CD4-positive, alpha-beta T cell (primary cell): ENCODE results near the gene RNF225. TPM values are rescaled to one million over a fixed set of nuclear protein-coding genes. Genes with fewer than 3 reads are reported as not detected.

ENCODE experiments used
- ATAC-seq: fragments of 200-7000 bp; cut with Tn5 transposase; one replicate; pipeline ENCODE4 v1.10.0; 2022; ENCODE audit warnings: mild to moderate bottlenecking; ENCODE audit not compliant: poor library complexity
- CTCF ChIA-PET: fragments of 350-600 bp; sonication (Branson Sonifier 250); formaldehyde crosslinking; loops from one replicate; lab custom pipeline; 2021; ENCODE audit warnings: antibody characterized with exemption, inconsistent platforms; lab: Charles Lee
- POLR2A ChIA-PET: fragments of 350-600 bp; sonication (Branson Sonifier 250); formaldehyde crosslinking; loops from one replicate; lab custom pipeline; 2021; ENCODE audit warnings: antibody characterized with exemption, inconsistent platforms; lab: Charles Lee
- DNase-seq, 14 experiments: peaks; one replicate each; pipeline ENCODE4 v3.0.0-alpha.2; 2013 to 2020; ENCODE audit warnings: mixed read lengths in 2 of 14
- H3K27ac ChIP-seq, 2 donors: one replicate each; pipeline versions ENCODE4 v1.5.1 to v1.7.0; 2013; ENCODE audit warnings: low read length in 2 of 2, low read depth in 1 of 2, mild to moderate bottlenecking in 1 of 2
- H3K27me3 ChIP-seq, 2 experiments: 1 replicate in 1 of 2; 2 replicates in 1 of 2; pipeline versions ENCODE4 v1.6.1 to v1.7.0; 2013; ENCODE audit warnings: low read length in 2 of 2, control low read depth in 1 of 2, mild to moderate bottlenecking in 1 of 2, moderate library complexity in 1 of 2; ENCODE audit not compliant: insufficient read depth in 2 of 2, control insufficient read depth in 1 of 2
- H3K36me3 ChIP-seq: one replicate; pipeline ENCODE4 v1.6.1; 2013; ENCODE audit warnings: low read length, control low read depth; ENCODE audit not compliant: insufficient read depth
- H3K4me1 ChIP-seq: one replicate; pipeline ENCODE4 v1.6.1; 2013; ENCODE audit warnings: low read length, control low read depth; ENCODE audit not compliant: insufficient read depth
- H3K4me3 ChIP-seq: one replicate; pipeline ENCODE4 v1.5.1; 2013; ENCODE audit warnings: mild to moderate bottlenecking, low read length, moderate library complexity
- H3K9me3 ChIP-seq, 2 experiments: 1 replicate in 1 of 2; 2 replicates in 1 of 2; pipeline versions ENCODE4 v1.6.1 to v1.7.0; 2013; ENCODE audit warnings: low read length in 2 of 2, mild to moderate bottlenecking in 2 of 2, control low read depth in 1 of 2, moderate library complexity in 1 of 2; ENCODE audit not compliant: control insufficient read depth in 1 of 2, insufficient read depth in 1 of 2
- H3K27ac Mint-ChIP-seq: one replicate; pipeline ENCODE4 v1.8.0; 2020; ENCODE audit warnings: mixed read lengths
- H3K27me3 Mint-ChIP-seq: one replicate; pipeline ENCODE4 v1.8.0; 2021; ENCODE audit warnings: mixed read lengths
- H3K36me3 Mint-ChIP-seq: one replicate; pipeline ENCODE4 v1.8.0; 2021; ENCODE audit warnings: low read depth, mixed read lengths
- H3K4me1 Mint-ChIP-seq: one replicate; pipeline ENCODE4 v1.8.0; 2021; ENCODE audit warnings: low read depth, mixed read lengths
- H3K4me3 Mint-ChIP-seq: one replicate; pipeline ENCODE4 v1.8.0; 2020; ENCODE audit warnings: mild to moderate bottlenecking, mixed read lengths
- H3K9me3 Mint-ChIP-seq: one replicate; pipeline ENCODE4 v1.8.0; 2020; ENCODE audit warnings: mixed read lengths
- intact Hi-C, 2 experiments: fragments of 100-400 bp; cut with DNase I in 1 of 2; cut with micrococcal nuclease in 1 of 2; formaldehyde crosslinking; loops; one replicate each; pipeline versions ENCODE4 v1.15.1 to v1.9.0; 2023 to 2025; cut with DNase I, micrococcal nuclease
- total RNA-seq, 174 experiments: library from RNA in 2 of 174; stranded (reverse) in 2 of 174; gene quantifications; one replicate each; pipeline ENCODE4 v1.2.3 and lab custom pipeline; 2021 to 2026
- TF ChIP-seq, protein P1 (sequence below): fragments of 200-600 bp; IDR thresholded peaks from one replicate; pipeline ENCODE4 v1.8.0; 2022; ENCODE audit warnings: antibody characterized with exemption, mild to moderate bottlenecking

RNF225 gene
- total RNA-seq, 2 experiments from 2014 or later, result 0.55 TPM; not detected in 1

DNA sequence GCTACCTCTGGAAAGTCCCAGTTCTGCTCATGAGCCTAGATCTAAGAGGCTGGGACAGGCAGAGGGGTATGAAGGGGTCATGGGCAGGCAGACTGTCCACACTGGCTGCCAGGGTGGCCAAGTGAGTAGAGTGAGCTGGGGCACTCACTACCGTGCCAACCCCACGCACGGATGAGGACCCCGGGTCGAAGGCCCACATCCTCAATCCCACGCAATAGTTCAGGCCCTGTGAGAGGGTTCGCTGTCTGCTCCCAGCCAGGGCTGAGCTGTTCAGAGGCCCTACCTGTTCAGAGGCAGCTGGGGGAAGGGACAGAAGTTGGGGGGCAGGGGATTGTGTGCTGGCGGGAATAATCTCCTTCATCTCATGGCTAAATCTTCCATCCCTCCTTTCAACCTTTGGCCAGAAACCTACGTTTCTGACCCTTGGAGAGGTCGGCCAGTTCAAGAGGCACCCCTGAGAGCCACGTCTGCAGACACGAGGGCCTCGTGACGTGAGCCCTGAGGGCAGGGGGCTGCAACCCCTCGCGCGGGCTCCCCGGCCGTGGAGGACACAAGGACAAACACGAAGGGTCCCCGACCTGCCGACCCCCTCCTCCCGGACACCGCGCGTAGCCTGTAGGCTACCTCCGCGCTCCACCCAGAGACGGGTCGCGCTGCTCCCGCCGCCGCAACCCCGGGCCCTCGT, 9.4 kb upstream of the RNF225 start:
- ChIA-PET POLR2A (interaction anchor here (1.4 to 2.3 kb wide), 3 partner anchors 22 to 54 kb away, joined by 3 to 7 read pairs (median 7); partner anchors contain the start of genes ZNF132, ZNF497 and ZNF584), CTCF (no interaction called here)
- peak in 3 of 14 experiments; percentile 15 to 55 (median 46) for DNase-seq
- Histone ChIP-seq H3K9me3 (no peaks in the 10 kb centered on the region), H3K4me1 (peaks cover 59% of the 10 kb centered on the region), H3K36me3 (peaks cover 22% of the 10 kb centered on the region), H3K4me3 (peak overlapping the region; percentile 79), H3K27ac (peak overlapping the region; percentile 93 to 97), H3K27me3 (no peaks in the 10 kb centered on the region)
- peak overlapping the region; percentile 98 for H3K27ac Mint-ChIP-seq
- H3K4me1 Mint-ChIP-seq, result peaks cover 52% of the 10 kb centered on the region
- ATAC-seq, result no peak
- H3K27me3 Mint-ChIP-seq, result no peaks in the 10 kb centered on the region
- TF ChIP-seq, protein P1, sequence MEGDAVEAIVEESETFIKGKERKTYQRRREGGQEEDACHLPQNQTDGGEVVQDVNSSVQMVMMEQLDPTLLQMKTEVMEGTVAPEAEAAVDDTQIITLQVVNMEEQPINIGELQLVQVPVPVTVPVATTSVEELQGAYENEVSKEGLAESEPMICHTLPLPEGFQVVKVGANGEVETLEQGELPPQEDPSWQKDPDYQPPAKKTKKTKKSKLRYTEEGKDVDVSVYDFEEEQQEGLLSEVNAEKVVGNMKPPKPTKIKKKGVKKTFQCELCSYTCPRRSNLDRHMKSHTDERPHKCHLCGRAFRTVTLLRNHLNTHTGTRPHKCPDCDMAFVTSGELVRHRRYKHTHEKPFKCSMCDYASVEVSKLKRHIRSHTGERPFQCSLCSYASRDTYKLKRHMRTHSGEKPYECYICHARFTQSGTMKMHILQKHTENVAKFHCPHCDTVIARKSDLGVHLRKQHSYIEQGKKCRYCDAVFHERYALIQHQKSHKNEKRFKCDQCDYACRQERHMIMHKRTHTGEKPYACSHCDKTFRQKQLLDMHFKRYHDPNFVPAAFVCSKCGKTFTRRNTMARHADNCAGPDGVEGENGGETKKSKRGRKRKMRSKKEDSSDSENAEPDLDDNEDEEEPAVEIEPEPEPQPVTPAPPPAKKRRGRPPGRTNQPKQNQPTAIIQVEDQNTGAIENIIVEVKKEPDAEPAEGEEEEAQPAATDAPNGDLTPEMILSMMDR, result no peak
- intact Hi-C loops, result loop anchor here (2.0 to 5.0 kb wide), 3 partner anchors 55 to 204 kb away; partner anchors contain the start of genes ZNF132 (in 1 of the 2), ZNF274 (in 1 of the 2) and ZNF324 (in 1 of the 2)
- no peaks in the 10 kb centered on the region for H3K9me3 Mint-ChIP-seq
- H3K4me3 Mint-ChIP-seq, result peak overlapping the region; percentile 99
- H3K36me3 Mint-ChIP-seq, result peaks cover 43% of the 10 kb centered on the region

DNA sequence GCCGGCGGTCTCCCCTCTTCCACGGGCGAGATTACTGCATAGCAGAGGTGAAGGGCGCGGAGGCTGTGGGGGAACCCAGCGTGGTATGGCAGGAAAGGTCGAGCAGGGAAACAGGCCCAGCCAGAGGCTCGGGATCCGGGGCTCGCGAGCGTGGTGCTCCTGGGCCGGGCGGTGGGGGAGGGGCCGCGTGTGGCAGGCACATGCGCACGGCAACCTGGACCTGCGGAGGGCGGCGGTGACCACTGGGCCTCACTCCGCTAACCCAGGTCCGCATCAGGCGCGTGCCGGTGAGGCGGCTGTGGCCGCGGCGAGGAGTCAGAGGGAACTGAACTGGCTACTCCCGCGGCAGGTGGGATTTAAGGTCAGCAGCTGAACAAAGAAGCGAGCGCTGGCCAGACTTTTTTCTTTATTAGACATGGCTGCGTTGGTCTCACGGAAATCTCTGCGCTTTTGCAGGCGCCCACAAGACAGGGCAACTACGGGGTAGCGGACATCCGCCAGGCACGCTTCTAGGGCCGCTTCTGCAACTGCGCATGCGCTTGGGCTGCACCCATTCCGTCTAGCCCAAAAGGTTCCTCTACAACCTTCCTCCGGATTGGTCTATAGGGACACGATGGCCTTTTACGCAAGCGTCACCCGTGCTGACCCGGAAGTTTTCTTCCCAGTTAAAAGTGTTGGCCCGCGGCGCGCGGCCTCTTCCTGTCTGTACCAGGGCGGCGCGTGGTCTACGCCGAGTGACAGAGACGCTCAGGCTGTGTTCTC, 8.7 kb upstream of the RNF225 start, which contains the start of gene RPS5:
Gene RPS5, plus strand, starts transcription at position 694 of the 762 bp plus-strand sequence. CDS start 869 bp downstream, outside the sequence.
- TF ChIP-seq, protein P1, result no peak
- ChIA-PET POLR2A (interaction anchor here (1.1 to 2.3 kb wide), 5 partner anchors 21 to 203 kb away, joined by 3 to 7 read pairs (median 3); partner anchors contain the start of genes ZNF132, ZNF274, ZNF497 and ZNF584), CTCF (no interaction called here)
- H3K36me3 Mint-ChIP-seq, result peaks cover 44% of the 10 kb centered on the region
- H3K4me1 Mint-ChIP-seq, result peaks cover 47% of the 10 kb centered on the region
- H3K4me3 Mint-ChIP-seq, result peak within 1 kb of the TSS; percentile 99
- peak within 1 kb of the TSS; percentile 98 for H3K27ac Mint-ChIP-seq
- H3K9me3 ChIP-seq, result no peaks in the 10 kb centered on the region
- H3K4me1 ChIP-seq, result peaks cover 53% of the 10 kb centered on the region
- no peaks in the 10 kb centered on the region for H3K9me3 Mint-ChIP-seq
- H3K36me3 ChIP-seq, result peaks cover 27% of the 10 kb centered on the region
- ATAC-seq (peak; percentile 90), DNase-seq (peak; percentile 90 to 100 (median 95))
- peak within 1 kb of the TSS; percentile 93 to 97 for H3K27ac ChIP-seq
- H3K27me3 Mint-ChIP-seq, result no peaks in the 10 kb centered on the region
- intact Hi-C loops, result loop anchor here (1.0 to 5.0 kb wide), 7 partner anchors 15 to 204 kb away; partner anchors contain the start of genes ZNF132 (in 2 of the 2), ERVK3-1 (in 1 of the 2), ZNF274 (in 1 of the 2) and ZNF324 (in 1 of the 2)
- H3K4me3 ChIP-seq, result peak within 1 kb of the TSS; percentile 79
- H3K27me3 ChIP-seq, result no peaks in the 10 kb centered on the region
